ENCODE results near the gene NFE2L2.
"Not testable (repeated sequence)": the region's sequence is repeated elsewhere in the genome, so short reads cannot be mapped to it uniquely, and the experiment has no call there.

The NFE2L2 gene

DNA sequence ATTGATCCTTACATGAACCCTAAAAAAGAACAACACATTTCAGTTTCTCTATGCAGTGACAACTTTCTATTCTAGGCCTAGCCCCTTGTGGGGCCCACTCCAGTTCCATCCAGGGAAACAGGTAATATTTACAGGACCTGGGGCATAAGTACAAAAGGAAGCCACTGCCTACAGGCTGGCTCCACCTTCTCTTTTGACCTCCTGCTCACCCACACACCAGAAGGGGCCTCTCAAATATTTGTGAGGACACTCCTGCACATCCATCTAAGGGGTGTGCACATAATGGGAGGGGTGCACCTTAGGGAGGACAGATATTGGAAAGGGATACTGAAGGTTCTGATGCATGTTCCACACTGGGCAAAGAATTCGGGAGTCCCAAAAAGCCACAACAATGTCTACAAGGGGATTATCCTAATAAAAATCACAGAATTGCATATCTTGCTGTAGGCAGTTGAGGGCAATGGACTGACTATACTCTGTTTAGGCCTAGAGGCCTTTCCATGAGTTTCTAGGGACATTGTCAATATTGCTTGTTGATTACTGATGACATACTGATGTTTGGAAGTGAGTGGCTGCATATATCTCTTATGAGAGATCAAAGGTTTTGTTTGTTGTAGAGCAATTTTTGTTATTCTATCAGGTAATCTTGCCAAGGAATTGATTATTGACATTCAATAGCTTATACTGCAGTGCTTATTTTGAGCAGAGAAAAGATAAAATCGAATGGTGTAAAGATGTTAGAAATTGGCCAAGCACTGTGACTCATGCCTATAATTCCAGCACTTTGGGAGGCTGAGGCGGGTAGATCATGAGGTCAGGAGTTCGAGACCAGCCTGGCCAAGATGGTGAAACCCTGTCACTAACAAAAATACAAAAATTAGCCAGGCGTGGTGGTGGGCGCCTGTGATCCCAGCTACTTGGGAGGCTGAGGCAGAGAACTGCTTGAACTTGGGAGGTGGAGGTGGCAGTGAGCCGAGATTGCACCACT, 75.8 kb downstream of the NFE2L2 start:
- H3K27ac ChIP-seq, result no peak overlapping the region

DNA sequence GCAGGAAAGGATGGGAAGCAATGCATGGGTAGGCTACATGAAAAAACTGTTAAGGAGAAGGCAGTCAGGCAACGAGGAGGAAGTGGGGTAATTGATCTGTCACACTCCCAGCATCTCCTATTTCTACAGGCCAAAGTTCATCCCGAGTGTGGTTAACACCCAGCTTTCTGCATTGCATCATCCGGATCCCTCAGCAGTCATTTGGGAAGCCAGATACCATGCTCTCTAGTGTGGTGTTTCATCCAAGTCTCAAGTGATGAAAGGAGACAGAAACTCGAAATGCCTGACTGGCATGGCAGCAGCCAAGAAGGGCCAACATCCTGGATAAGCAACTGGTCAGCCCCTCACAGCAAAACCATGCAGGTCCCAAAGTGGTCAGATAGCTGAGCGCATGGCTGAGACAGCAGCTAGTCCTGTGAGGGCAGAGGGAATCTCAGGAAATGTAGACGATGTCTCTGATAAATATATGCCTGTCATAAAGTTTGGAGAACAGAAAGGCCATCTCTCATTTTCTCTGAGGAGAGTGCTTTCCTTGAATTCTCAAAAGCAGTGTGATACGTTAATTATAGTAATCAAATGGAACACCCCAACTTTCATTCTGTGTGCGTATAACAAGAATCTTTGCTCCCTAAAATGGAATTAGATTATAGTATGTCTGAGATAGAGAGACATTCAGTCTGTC, 76.8 kb downstream of the NFE2L2 start:
- TF ChIP-seq, protein P1, sequence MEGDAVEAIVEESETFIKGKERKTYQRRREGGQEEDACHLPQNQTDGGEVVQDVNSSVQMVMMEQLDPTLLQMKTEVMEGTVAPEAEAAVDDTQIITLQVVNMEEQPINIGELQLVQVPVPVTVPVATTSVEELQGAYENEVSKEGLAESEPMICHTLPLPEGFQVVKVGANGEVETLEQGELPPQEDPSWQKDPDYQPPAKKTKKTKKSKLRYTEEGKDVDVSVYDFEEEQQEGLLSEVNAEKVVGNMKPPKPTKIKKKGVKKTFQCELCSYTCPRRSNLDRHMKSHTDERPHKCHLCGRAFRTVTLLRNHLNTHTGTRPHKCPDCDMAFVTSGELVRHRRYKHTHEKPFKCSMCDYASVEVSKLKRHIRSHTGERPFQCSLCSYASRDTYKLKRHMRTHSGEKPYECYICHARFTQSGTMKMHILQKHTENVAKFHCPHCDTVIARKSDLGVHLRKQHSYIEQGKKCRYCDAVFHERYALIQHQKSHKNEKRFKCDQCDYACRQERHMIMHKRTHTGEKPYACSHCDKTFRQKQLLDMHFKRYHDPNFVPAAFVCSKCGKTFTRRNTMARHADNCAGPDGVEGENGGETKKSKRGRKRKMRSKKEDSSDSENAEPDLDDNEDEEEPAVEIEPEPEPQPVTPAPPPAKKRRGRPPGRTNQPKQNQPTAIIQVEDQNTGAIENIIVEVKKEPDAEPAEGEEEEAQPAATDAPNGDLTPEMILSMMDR (IDR thresholded peaks at IDR 0.05), result no peak
- TF ChIP-seq ZFX (IDR thresholded peaks at IDR 0.05; ENCODE audit: borderline replicate concordance), result no peak
- H3K27ac ChIP-seq, result no peak overlapping the region

More for the DNA sequence above, 75.8 kb downstream of the NFE2L2 start:
- TF ChIP-seq, protein P1 (IDR thresholded peaks at IDR 0.05), result no peak
- no peak for TF ChIP-seq ZFX (IDR thresholded peaks at IDR 0.05; ENCODE audit: borderline replicate concordance)

GRCh38 chr2:177186038-177186437, 78.5 kb downstream of the NFE2L2 start:
- H3K27ac ChIP-seq, result not testable (repeated sequence)

GRCh38 chr2:177184606-177185005, 79.9 kb downstream of the NFE2L2 start:
- TF ChIP-seq, protein P1 (IDR thresholded peaks at IDR 0.05), result no peak
- TF ChIP-seq ZFX (IDR thresholded peaks at IDR 0.05; ENCODE audit: borderline replicate concordance), result no peak
- H3K27ac ChIP-seq, result no peak overlapping the region

- no peak overlapping the region for H3K27ac ChIP-seq
- TF ChIP-seq, protein P1 (IDR thresholded peaks at IDR 0.05), result no peak
- no peak for TF ChIP-seq ZFX (IDR thresholded peaks at IDR 0.05; ENCODE audit: borderline replicate concordance)
These were observed 80.7 kb downstream of the NFE2L2 start for GRCh38 chr2:177183860-177184259.

Data from 22Rv1 (cell line).